GM12875 (cell line): ENCODE results near the gene FN3K.

Source experiments
- H3K4me3 ChIP-seq: one replicate; pipeline ENCODE4 v1.5.1; 2011; ENCODE audit warnings: low read depth, low read length, control low read depth
- TF ChIP-seq, protein P1 (sequence below): IDR thresholded peaks from 2 replicates; pipeline ENCODE4 v1.5.1; 2011; ENCODE audit warnings: low read depth, mild to moderate bottlenecking, control low read depth, inconsistent platforms, low read length, moderate library complexity, borderline replicate concordance; ENCODE audit not compliant: insufficient read depth

FN3K gene

DNA sequence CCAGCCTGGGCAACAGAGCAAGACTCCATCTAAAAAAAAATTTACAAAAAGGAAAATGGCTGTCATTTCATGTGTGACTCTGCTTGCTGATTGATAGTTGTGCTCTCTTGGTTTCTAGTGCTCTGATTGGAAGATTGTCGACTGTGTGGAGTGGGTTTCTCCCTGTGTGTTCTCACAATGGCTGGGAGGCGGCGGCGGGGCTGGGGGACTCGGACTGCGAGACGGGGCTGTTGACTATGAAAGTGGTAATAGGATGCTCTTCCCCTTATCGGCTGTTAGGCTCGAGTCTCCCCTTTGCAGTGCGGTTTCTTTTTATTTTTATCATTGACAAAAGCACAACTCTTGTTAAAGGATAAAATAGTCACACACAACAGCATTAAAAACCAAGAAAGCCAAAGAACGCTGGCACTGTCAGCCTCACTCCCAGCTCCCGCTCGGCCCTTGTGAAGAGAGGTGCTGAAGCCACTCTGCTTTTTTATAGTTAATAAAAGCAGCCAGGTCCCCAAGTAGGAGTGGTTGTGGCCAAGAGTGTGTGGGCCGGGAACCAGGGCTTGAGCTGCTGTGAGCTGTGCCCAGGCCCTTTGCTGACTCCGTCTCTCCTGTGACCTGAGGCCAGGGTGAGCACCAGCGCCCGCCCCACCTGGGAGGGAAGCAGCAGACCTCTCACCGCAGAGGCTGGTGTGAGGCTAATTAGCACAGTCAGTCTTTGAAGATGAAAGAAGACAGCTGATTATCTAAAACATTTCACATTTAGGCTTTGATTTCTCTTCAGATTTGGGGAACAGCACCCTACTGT lies 53.0 kb downstream of the FN3K start:
- no peak overlapping the region for H3K4me3 ChIP-seq
- TF ChIP-seq, protein P1, sequence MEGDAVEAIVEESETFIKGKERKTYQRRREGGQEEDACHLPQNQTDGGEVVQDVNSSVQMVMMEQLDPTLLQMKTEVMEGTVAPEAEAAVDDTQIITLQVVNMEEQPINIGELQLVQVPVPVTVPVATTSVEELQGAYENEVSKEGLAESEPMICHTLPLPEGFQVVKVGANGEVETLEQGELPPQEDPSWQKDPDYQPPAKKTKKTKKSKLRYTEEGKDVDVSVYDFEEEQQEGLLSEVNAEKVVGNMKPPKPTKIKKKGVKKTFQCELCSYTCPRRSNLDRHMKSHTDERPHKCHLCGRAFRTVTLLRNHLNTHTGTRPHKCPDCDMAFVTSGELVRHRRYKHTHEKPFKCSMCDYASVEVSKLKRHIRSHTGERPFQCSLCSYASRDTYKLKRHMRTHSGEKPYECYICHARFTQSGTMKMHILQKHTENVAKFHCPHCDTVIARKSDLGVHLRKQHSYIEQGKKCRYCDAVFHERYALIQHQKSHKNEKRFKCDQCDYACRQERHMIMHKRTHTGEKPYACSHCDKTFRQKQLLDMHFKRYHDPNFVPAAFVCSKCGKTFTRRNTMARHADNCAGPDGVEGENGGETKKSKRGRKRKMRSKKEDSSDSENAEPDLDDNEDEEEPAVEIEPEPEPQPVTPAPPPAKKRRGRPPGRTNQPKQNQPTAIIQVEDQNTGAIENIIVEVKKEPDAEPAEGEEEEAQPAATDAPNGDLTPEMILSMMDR = no peak

GRCh38 chr17:82789051-82789592 lies 53.7 kb downstream of the FN3K start:
- no peak overlapping the region for H3K4me3 ChIP-seq
- TF ChIP-seq, protein P1 = no peak

GRCh38 chr17:82789806-82790205 lies 54.4 kb downstream of the FN3K start:
- no peak overlapping the region for H3K4me3 ChIP-seq
- TF ChIP-seq, protein P1 = no peak

GRCh38 chr17:82790391-82790790 lies 55.0 kb downstream of the FN3K start:
- H3K4me3 ChIP-seq = no peak overlapping the region
- TF ChIP-seq, protein P1 = no peak

GRCh38 chr17:82791532-82791931 lies 56.1 kb downstream of the FN3K start:
- H3K4me3 ChIP-seq = no peak overlapping the region
- TF ChIP-seq, protein P1 = no peak

- TF ChIP-seq, protein P1 = no peak
- no peak overlapping the region for H3K4me3 ChIP-seq
These were observed 58.7 kb downstream of the FN3K start for GRCh38 chr17:82793974-82794630.
